Body of pancreas (tissue), 4 donors: ENCODE measurements around the gene PLXNB1. TPM values are rescaled to one million over a fixed set of nuclear protein-coding genes. Genes with fewer than 3 reads are reported as not detected.

ENCODE experiments used
- ATAC-seq: fragments of 150-250 bp; one replicate; pipeline ENCODE4 v1.9.1; 2016
- DNase-seq, 4 donors: peaks; one replicate each; pipeline ENCODE4 v3.0.0-alpha.2; 2019
- H3K27ac ChIP-seq, 4 donors: fragments of 200-600 bp; sonication (generic); 1 replicate in 3 of 4; 2 replicates in 1 of 4; pipeline versions ENCODE4 v1.5.1 to v1.6.1; 2016 to 2019; ENCODE audit warnings: mild to moderate bottlenecking in 1 of 4, mixed read lengths in 1 of 4, moderate library complexity in 1 of 4
- H3K27me3 ChIP-seq, 2 donors: fragments of 200-600 bp; sonication (generic); one replicate each; pipeline ENCODE4 v1.6.0; 2016; ENCODE audit warnings: mild to moderate bottlenecking in 1 of 2
- H3K36me3 ChIP-seq, 2 donors: fragments of 200-600 bp; sonication (generic); replicated peaks in 1 of 2; 2 replicates each; pipeline ENCODE4 v1.5.1; 2016; ENCODE audit warnings: low read depth in 2 of 2; ENCODE audit not compliant: insufficient read depth in 1 of 2
- H3K4me1 ChIP-seq: fragments of 200-600 bp; sonication (generic); one replicate; pipeline ENCODE4 v1.6.0; 2016
- H3K4me3 ChIP-seq, 2 donors: fragments of 200-600 bp; sonication (generic); 1 replicate in 1 of 2; 2 replicates in 1 of 2; pipeline ENCODE4 v1.5.1; 2016 to 2019
- H3K9me3 ChIP-seq, 3 donors: fragments of 200-600 bp; sonication (generic); 1 replicate in 2 of 3; 2 replicates in 1 of 3; pipeline ENCODE4 v1.5.1; 2016
- POLR2A ChIP-seq, 3 donors: fragments of 450-650 bp; IDR thresholded peaks; one replicate each; pipeline ENCODE4 v1.6.1; 2016; ENCODE audit warnings: antibody characterized with exemption in 3 of 3, mild to moderate bottlenecking in 2 of 3
- WGBS, 2 donors: methylation state at CpG; one replicate each; pipeline ENCODE4 v1.1.5; 2017; 5-methylcytosine and 5-hydroxymethylcytosine counted together
- intact Hi-C: fragments of 100-400 bp; cut with DNase I; formaldehyde crosslinking; loops from one replicate; pipeline ENCODE4 v1.15.1; 2023
- total RNA-seq, 2 donors: library from RNA; depleted of rRNA; stranded (reverse); fragments of >200 nt; gene quantifications; one replicate each; pipeline ENCODE4 v1.1.0, GENCODE V29; 2016
- TF ChIP-seq, protein P1 (sequence below), 7 experiments: fragments of 450-650 bp in 4 of 7; fragments of 200-600 bp in 3 of 7; sonication (generic) in 3 of 7; IDR thresholded peaks; one replicate each; pipeline ENCODE4 v1.5.1; 2016 to 2019; ENCODE audit warnings: antibody characterized with exemption in 7 of 7

The PLXNB1 gene, protein sequence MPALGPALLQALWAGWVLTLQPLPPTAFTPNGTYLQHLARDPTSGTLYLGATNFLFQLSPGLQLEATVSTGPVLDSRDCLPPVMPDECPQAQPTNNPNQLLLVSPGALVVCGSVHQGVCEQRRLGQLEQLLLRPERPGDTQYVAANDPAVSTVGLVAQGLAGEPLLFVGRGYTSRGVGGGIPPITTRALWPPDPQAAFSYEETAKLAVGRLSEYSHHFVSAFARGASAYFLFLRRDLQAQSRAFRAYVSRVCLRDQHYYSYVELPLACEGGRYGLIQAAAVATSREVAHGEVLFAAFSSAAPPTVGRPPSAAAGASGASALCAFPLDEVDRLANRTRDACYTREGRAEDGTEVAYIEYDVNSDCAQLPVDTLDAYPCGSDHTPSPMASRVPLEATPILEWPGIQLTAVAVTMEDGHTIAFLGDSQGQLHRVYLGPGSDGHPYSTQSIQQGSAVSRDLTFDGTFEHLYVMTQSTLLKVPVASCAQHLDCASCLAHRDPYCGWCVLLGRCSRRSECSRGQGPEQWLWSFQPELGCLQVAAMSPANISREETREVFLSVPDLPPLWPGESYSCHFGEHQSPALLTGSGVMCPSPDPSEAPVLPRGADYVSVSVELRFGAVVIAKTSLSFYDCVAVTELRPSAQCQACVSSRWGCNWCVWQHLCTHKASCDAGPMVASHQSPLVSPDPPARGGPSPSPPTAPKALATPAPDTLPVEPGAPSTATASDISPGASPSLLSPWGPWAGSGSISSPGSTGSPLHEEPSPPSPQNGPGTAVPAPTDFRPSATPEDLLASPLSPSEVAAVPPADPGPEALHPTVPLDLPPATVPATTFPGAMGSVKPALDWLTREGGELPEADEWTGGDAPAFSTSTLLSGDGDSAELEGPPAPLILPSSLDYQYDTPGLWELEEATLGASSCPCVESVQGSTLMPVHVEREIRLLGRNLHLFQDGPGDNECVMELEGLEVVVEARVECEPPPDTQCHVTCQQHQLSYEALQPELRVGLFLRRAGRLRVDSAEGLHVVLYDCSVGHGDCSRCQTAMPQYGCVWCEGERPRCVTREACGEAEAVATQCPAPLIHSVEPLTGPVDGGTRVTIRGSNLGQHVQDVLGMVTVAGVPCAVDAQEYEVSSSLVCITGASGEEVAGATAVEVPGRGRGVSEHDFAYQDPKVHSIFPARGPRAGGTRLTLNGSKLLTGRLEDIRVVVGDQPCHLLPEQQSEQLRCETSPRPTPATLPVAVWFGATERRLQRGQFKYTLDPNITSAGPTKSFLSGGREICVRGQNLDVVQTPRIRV (N-terminal part only)
- 100 to 1,000 TPM; 118 to 311 TPM for total RNA-seq

DNA sequence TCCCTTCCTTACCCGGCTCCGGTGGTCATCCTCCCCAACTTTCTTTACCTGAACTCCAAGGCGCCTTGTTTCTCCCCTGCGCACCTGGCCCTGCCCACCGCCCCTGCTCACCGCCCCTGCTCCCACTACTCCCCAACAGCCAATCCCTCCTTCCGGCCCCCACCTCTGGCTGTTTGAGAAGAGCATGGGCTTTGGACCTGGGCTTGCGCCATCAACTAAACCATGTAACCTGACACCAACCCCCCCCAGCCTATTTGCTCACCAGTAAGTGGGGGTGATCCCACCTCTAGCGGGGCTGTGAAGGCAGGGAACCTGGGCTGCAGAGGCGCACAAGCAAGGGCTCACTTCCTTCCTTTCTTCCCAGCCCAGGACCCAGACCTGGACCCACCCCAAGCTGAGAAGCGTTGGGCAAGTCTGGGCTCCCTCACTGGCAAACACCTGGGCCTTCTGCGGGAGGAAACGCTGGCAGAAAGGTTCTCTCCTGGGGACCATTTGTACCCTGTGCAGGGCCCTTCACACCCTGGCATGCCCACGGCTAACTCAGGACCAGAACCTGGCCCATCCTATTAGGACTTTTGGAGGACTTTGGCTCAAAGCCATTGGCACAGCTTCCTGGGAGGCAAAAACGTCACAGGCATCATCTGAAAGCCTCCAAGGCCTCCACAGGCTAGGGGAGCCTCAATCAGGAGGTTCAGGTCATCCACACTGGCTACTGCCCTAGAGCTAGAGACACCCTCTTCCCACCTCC, at the start of gene PLXNB1:
TSS of gene PLXNB1 (minus strand) at position 127 of the 748 bp plus-strand sequence. CDS start 5,475 bp downstream, outside the sequence.
- WGBS, 2 donors = 11% methylated on average over 15 of the region's 15 CpGs
- ATAC-seq = peak; percentile 59
- Histone ChIP-seq H3K4me3 (peak within 1 kb of the TSS; percentile 39 to 69), H3K27me3 (no peaks in the 10 kb centered on the region), H3K4me1 (peaks cover 52% of the 10 kb centered on the region), H3K9me3 (no peaks in the 10 kb centered on the region), H3K36me3 (no peaks in the 10 kb centered on the region), H3K27ac (peak within 1 kb of the TSS; percentile 90 to 96 (median 94))
- peak; percentile 28 to 81 (median 58) for TF ChIP-seq POLR2A (IDR thresholded peaks at IDR 0.05)
- TF ChIP-seq, protein P1, sequence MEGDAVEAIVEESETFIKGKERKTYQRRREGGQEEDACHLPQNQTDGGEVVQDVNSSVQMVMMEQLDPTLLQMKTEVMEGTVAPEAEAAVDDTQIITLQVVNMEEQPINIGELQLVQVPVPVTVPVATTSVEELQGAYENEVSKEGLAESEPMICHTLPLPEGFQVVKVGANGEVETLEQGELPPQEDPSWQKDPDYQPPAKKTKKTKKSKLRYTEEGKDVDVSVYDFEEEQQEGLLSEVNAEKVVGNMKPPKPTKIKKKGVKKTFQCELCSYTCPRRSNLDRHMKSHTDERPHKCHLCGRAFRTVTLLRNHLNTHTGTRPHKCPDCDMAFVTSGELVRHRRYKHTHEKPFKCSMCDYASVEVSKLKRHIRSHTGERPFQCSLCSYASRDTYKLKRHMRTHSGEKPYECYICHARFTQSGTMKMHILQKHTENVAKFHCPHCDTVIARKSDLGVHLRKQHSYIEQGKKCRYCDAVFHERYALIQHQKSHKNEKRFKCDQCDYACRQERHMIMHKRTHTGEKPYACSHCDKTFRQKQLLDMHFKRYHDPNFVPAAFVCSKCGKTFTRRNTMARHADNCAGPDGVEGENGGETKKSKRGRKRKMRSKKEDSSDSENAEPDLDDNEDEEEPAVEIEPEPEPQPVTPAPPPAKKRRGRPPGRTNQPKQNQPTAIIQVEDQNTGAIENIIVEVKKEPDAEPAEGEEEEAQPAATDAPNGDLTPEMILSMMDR (IDR thresholded peaks at IDR 0.05) = no peak
- intact Hi-C loops = no loop called here
- peak; percentile 81 to 93 (median 92) for DNase-seq

DNA sequence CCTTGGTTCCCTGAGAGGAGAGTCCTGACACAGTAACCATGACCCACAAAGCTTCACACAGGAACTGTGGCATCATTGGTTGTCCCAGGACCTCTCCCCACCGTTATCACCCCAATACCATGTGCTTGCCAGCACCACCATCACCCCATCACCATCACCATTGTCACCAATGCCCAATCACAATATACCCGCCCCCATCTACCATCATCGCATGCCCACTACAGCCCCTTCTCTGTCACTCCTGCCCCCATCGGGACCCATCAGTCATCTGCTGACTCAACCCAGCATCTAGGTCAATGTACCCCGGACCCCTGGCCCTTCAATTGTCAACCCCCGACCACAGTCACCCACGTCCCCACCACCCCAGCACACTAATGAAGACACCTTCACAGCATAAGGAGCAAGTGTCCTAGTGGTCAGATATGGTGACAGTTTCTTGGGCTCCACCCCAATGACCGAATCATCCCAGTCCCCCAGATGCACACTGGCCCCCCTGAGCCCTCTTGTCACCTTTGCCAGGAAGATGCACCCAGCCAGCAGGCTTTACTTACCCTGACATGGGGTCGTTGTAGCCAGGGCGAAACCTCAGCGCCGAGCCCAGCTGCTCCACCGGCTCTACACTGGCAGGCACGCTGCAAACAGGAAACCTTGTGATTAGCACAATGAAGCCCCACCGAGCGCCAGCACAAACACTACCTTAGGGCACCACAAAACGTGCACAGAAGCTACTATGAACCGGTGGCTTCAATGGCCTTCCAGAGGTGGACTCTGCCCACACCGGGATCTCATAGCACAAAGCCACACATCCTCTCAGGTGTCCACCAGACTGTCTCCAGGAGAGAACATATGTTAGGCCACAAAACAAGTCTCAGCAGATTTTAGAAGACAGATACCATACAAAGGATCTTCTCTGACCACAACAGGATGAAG, 49.0 kb upstream of the PLXNB1 start:
- H3K27me3 ChIP-seq = no peaks in the 10 kb centered on the region
- H3K4me1 ChIP-seq = no peaks in the 10 kb centered on the region
- intact Hi-C loops = no loop called here
- H3K9me3 ChIP-seq = no peaks in the 10 kb centered on the region
- no peak for ATAC-seq
- H3K4me3 ChIP-seq = no peak overlapping the region
- no peak overlapping the region for H3K27ac ChIP-seq
- TF ChIP-seq POLR2A (IDR thresholded peaks at IDR 0.05) = no peak
- TF ChIP-seq, protein P1 (IDR thresholded peaks at IDR 0.05) = no peak
- H3K36me3 ChIP-seq = no peaks in the 10 kb centered on the region
- 72 to 82% methylated on average over 12 to 18 of the region's 19 CpGs for WGBS, 2 donors
- no peak for DNase-seq

DNA sequence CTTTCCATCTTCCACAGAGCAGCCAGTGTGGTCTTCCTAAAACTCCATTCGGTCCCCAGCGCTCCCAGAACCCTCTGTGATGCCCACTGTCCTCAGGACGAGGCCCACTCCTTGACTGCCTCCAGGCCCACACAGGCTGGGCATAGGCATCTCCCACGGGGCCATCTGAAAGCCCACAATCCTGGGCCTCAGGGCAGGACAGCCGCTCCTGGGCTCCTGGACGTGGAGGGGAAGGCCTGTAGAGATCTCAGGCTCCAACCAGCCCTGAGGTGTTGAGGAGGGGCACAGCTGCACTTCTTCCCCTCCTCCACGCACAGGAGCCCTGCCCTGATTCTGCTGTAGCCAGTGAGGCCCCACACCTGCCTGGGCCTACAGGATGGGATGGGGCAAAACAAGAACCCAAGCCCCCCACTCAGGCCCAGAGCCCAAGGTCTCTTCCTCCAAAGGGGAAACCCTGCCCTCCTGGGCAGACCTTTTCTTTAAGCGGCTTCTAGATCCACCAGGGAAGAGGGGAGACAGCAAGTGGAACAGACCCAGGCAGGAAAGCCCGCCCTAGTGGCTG, 48.2 kb upstream of the PLXNB1 start:
- intact Hi-C loops = no loop called here
- no peaks in the 10 kb centered on the region for H3K9me3 ChIP-seq
- H3K4me1 ChIP-seq = peaks cover 7% of the 10 kb centered on the region
- no peak overlapping the region for H3K27ac ChIP-seq
- H3K27me3 ChIP-seq = no peaks in the 10 kb centered on the region
- TF ChIP-seq, protein P1 (IDR thresholded peaks at IDR 0.05) = no peak
- no peak for TF ChIP-seq POLR2A (IDR thresholded peaks at IDR 0.05)
- 83 to 89% methylated on average over 3 to 9 of the region's 9 CpGs for WGBS, 2 donors
- DNase-seq = no peak
- H3K4me3 ChIP-seq = no peak overlapping the region
- no peak for ATAC-seq
- H3K36me3 ChIP-seq = no peaks in the 10 kb centered on the region
